HepG2 (cell line): ENCODE data around the gene KLHL11. TPM values are rescaled to one million over a fixed set of nuclear protein-coding genes. Genes with fewer than 3 reads are reported as not detected.

ENCODE experiments used
- CREB1 ChIP-seq, 2 experiments: fragments of 450-650 bp in 1 of 2; IDR thresholded peaks; 2 replicates each; pipeline ENCODE4 v1.6.1; 2016 to 2017; ENCODE audit warnings: control low read depth in 1 of 2, mild to moderate bottlenecking in 1 of 2, missing compliant biosample characterization in 1 of 2, missing genetic modification characterization in 1 of 2
- DNMT3B ChIP-seq: conservative IDR thresholded peaks from 2 replicates; pipeline ENCODE4 v1.6.1; 2016; ENCODE audit warnings: missing biosample characterization, control low read depth
- FOXP4 ChIP-seq: sonication (generic); formaldehyde crosslinking; IDR thresholded peaks from 2 replicates; pipeline ENCODE4 v1.4.0; 2020; ENCODE audit warnings: missing genetic modification reagents
- GLI4 ChIP-seq: sonication (generic); formaldehyde crosslinking; IDR thresholded peaks from 2 replicates; pipeline ENCODE4 v1.5.1; 2020; ENCODE audit warnings: missing genetic modification reagents, mild to moderate bottlenecking, moderate library complexity, borderline replicate concordance
- MAFF ChIP-seq: IDR thresholded peaks from 2 replicates; pipeline ENCODE4 v1.6.1; 2011; ENCODE audit warnings: low read depth, low read length, improper control_type of control experiment
- MED13 ChIP-seq: sonication (generic); formaldehyde crosslinking; IDR thresholded peaks from 2 replicates; pipeline ENCODE4 v1.5.0; 2020; ENCODE audit warnings: missing genetic modification reagents
- MEIS1 ChIP-seq: sonication (generic); formaldehyde crosslinking; IDR thresholded peaks from 2 replicates; pipeline ENCODE4 v1.9.0; 2021; ENCODE audit warnings: mild to moderate bottlenecking, missing genetic modification reagents, moderate library complexity, borderline replicate concordance
- NR0B2 ChIP-seq: sonication (generic); formaldehyde crosslinking; IDR thresholded peaks from 2 replicates; pipeline ENCODE4 v1.4.0; 2020; ENCODE audit warnings: mild to moderate bottlenecking, missing genetic modification reagents
- SAP130 ChIP-seq: IDR thresholded peaks from 2 replicates; pipeline ENCODE4 v1.6.1; 2016; ENCODE audit warnings: low read depth
- SOX13 ChIP-seq, 3 experiments: fragments of 450-650 bp in 1 of 3; sonication (generic) in 1 of 3; formaldehyde crosslinking in 1 of 3; IDR thresholded peaks in 2 of 3; conservative IDR thresholded peaks in 1 of 3; 2 replicates each; pipeline versions ENCODE4 v1.5.0 to v1.6.1; 2016 to 2020; ENCODE audit warnings: antibody characterized with exemption in 1 of 3, mild to moderate bottlenecking in 1 of 3, missing compliant biosample characterization in 1 of 3, missing genetic modification reagents in 1 of 3, moderate library complexity in 1 of 3
- SRF ChIP-seq: IDR thresholded peaks from 2 replicates; pipeline ENCODE4 v1.6.1; 2011; ENCODE audit warnings: mild to moderate bottlenecking, low read depth, low read length, moderate library complexity
- XBP1 ChIP-seq: sonication (generic); formaldehyde crosslinking; IDR thresholded peaks from 2 replicates; pipeline ENCODE4 v1.5.0; 2020; ENCODE audit warnings: missing genetic modification reagents
- ZFP41 ChIP-seq: sonication (generic); formaldehyde crosslinking; IDR thresholded peaks from 2 replicates; pipeline ENCODE4 v1.4.0; 2020; ENCODE audit warnings: mild to moderate bottlenecking, missing genetic modification reagents, borderline replicate concordance
- ZKSCAN1 ChIP-seq: fragments of 150-350 bp; IDR thresholded peaks from 2 replicates; pipeline ENCODE4 v1.6.1; 2014; ENCODE audit warnings: low read length
- ZNF230 ChIP-seq: sonication (generic); formaldehyde crosslinking; IDR thresholded peaks from 2 replicates; pipeline ENCODE4 v1.4.0; 2020; ENCODE audit warnings: mild to moderate bottlenecking, missing genetic modification reagents
- ZNF468 ChIP-seq: sonication (generic); formaldehyde crosslinking; IDR thresholded peaks from 2 replicates; pipeline ENCODE4 v1.8.0; 2022; ENCODE audit warnings: mild to moderate bottlenecking, moderate library complexity, missing genetic modification reagents
- ZNF547 ChIP-seq: sonication (generic); formaldehyde crosslinking; IDR thresholded peaks from 2 replicates; pipeline ENCODE4 v1.5.1; 2020; ENCODE audit warnings: mild to moderate bottlenecking, missing genetic modification reagents
- ZNF703 ChIP-seq: sonication (generic); formaldehyde crosslinking; IDR thresholded peaks from 2 replicates; pipeline ENCODE4 v1.5.1; 2020; ENCODE audit warnings: missing genetic modification reagents, mild to moderate bottlenecking, moderate library complexity, borderline replicate concordance
- ZNF784 ChIP-seq: sonication (generic); formaldehyde crosslinking; IDR thresholded peaks from 2 replicates; pipeline ENCODE4 v1.5.1; 2020; ENCODE audit warnings: missing genetic modification reagents, mild to moderate bottlenecking, borderline replicate concordance
- ZSCAN21 ChIP-seq: sonication (generic); formaldehyde crosslinking; IDR thresholded peaks from 2 replicates; pipeline ENCODE4 v1.8.0; 2022; ENCODE audit warnings: mild to moderate bottlenecking, missing genetic modification reagents, moderate library complexity, borderline replicate concordance
- polyA plus RNA-seq, 8 experiments: library from polyadenylated mRNA; depleted of rRNA in 3 of 8; stranded (reverse) in 7 of 8; unstranded in 1 of 8; fragments of >200 nt; fragmentation: Illumina TruSeq in 4 of 8; extraction: Trizol in 4 of 8; gene quantifications; 2 replicates each; pipeline versions ENCODE4 v1.2.1 to v1.2.3, GENCODE V29; 2011 to 2016; ENCODE audit warnings: low read depth in 4 of 8, missing spikeins in 1 of 8, mixed read lengths in 1 of 8; ENCODE audit not compliant: insufficient read depth in 1 of 8
- total RNA-seq, 5 experiments: library from RNA; depleted of rRNA; stranded (reverse); fragments of >200 nt; fragmentation: Illumina TruSeq; extraction: Trizol; gene quantifications; 2 replicates each; pipeline ENCODE4 v1.2.3, GENCODE V29; 2016; ENCODE audit warnings: low read depth in 1 of 5
- TF ChIP-seq, protein P1 (sequence below): sonication (generic); formaldehyde crosslinking; IDR thresholded peaks from 2 replicates; pipeline ENCODE4 v1.8.0; 2022; ENCODE audit warnings: missing genetic modification reagents, mild to moderate bottlenecking, borderline replicate concordance

Gene KLHL11
- total and polyA plus RNA-seq, 2 of the 13 experiments (the other 11 are each of a cell fraction or from before 2014, with no cell fraction given), result 7.7 to 27.5 TPM

DNA sequence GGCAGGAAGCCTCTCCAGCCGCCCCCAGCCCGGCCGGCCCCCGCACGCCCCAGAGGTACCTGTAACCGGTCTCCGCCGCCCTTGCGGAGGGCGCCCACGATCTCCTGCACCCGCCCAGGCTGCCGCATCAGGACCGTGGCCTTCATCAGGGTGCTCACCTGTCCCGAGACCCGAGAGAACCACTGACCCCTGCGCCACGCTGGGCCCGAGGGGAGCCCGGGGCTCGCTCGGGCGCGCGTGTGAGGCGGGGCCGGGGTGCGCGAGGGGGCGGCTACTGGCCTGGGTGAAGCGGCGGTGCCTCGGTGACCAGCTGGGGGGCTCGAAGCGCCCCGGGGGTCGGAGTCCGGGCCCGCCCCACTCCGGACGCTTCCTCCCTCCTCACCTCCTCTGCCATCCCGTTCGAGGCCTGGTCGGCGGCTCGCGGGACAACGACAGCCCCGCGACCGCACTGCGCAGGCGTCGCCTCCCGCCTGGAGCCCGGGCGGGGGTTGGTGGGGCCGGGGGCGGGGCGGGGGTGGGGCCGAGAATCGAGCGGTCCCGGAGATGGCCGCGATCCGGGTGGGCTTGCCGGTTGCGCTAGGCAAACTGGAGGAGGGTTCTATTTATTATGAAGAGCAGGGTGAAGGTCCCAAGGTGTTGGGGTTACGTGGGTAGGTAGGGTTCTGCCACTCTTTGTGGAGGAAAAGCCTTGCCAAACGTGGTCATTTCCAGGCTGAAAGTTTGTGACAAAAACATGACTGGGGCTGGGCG, 29.2 kb downstream of the KLHL11 start, which contains the start of gene NT5C3B (continued):
- TF ChIP-seq, protein P1, sequence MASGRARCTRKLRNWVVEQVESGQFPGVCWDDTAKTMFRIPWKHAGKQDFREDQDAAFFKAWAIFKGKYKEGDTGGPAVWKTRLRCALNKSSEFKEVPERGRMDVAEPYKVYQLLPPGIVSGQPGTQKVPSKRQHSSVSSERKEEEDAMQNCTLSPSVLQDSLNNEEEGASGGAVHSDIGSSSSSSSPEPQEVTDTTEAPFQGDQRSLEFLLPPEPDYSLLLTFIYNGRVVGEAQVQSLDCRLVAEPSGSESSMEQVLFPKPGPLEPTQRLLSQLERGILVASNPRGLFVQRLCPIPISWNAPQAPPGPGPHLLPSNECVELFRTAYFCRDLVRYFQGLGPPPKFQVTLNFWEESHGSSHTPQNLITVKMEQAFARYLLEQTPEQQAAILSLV, result peak; percentile 77; the same call in 1 of the 2 replicates
- no peak for TF ChIP-seq XBP1 (CRISPR knock-in tag)
- peak; percentile 92 for TF ChIP-seq ZNF784 (CRISPR knock-in tag)
- no peak for TF ChIP-seq DNMT3B (CRISPR knock-in tag)
- TF ChIP-seq MAFF, result no peak
- TF ChIP-seq SRF, result no peak
- TF ChIP-seq SOX13 (IDR thresholded peaks at IDR 0.05), result no peak
- no peak; a peak in 1 of 4 replicates for TF ChIP-seq SOX13 (CRISPR knock-in tag; conservative IDR thresholded peaks at IDR 0.05 in 1 of 2, IDR thresholded peaks at IDR 0.05 in 1 of 2)
- no peak for TF ChIP-seq ZKSCAN1
- peak; percentile 86 for TF ChIP-seq NR0B2 (CRISPR knock-in tag)
- no peak for TF ChIP-seq CREB1 (IDR thresholded peaks at IDR 0.05)
- TF ChIP-seq CREB1 (CRISPR knock-in tag; IDR thresholded peaks at IDR 0.05), result no peak
- peak; percentile 70; the same call in 1 of the 2 replicates for TF ChIP-seq GLI4 (CRISPR knock-in tag)
- TF ChIP-seq ZNF468, result no peak
- TF ChIP-seq MED13 (CRISPR knock-in tag), result no peak
- peak; percentile 70 for TF ChIP-seq SAP130 (CRISPR knock-in tag)
- TF ChIP-seq ZFP41 (CRISPR knock-in tag), result no peak
- TF ChIP-seq ZNF230 (CRISPR knock-in tag), result 0 out of 2 replicates have a peak, but pooled peaks have one; percentile 37
- TF ChIP-seq ZNF703 (CRISPR knock-in tag), result no peak
- no peak for TF ChIP-seq FOXP4 (CRISPR knock-in tag)
- TF ChIP-seq MEIS1 (CRISPR knock-in tag), result peak; percentile 59; the same call in 1 of the 2 replicates
- TF ChIP-seq ZSCAN21 (CRISPR knock-in tag), result peak; percentile 32; the same call in 1 of the 2 replicates
- peak; percentile 86 for TF ChIP-seq ZNF547 (CRISPR knock-in tag)
